GM21528 (cell line): ENCODE data around the gene SEZ6.

Experiments
- ATAC-seq: cut with Tn5 transposase; IDR thresholded peaks from one replicate; pipeline ENCODE4 v1.9.1; 2021; ENCODE audit warnings: mild to moderate bottlenecking, moderate library complexity; ENCODE audit not compliant: unreplicated experiment, low FRiP score

Gene SEZ6

GRCh38 chr17:28983286-28984230 is 22.3 kb downstream of the SEZ6 start:
- ATAC-seq: no peak

- no peak for ATAC-seq
Measured at GRCh38 chr17:28982131-28982793, 23.6 kb downstream of the SEZ6 start.

- ATAC-seq: no peak
Measured at GRCh38 chr17:28978356-28978964, 27.4 kb downstream of the SEZ6 start.

GRCh38 chr17:28977659-28978355 is 28.0 kb downstream of the SEZ6 start:
- no peak for ATAC-seq

GRCh38 chr17:28975646-28976045 is 30.2 kb downstream of the SEZ6 start:
- ATAC-seq: no peak

- no peak for ATAC-seq
Measured at GRCh38 chr17:28975031-28975430, 30.8 kb downstream of the SEZ6 start.

- no peak for ATAC-seq
Measured at GRCh38 chr17:28974451-28974850, 31.4 kb downstream of the SEZ6 start.

GRCh38 chr17:28973425-28973824 is 32.4 kb downstream of the SEZ6 start:
- no peak for ATAC-seq

- no peak for ATAC-seq
Measured at GRCh38 chr17:28972437-28972836, 33.4 kb downstream of the SEZ6 start.

GRCh38 chr17:28970879-28971278 is 35.0 kb downstream of the SEZ6 start:
- ATAC-seq: no peak

- ATAC-seq: no peak
Measured at GRCh38 chr17:28969706-28970393, 36.0 kb downstream of the SEZ6 start.

GRCh38 chr17:28968914-28969295 is 36.9 kb downstream of the SEZ6 start:
- no peak for ATAC-seq

GRCh38 chr17:28968231-28968913 is 37.5 kb downstream of the SEZ6 start:
- no peak for ATAC-seq

- ATAC-seq: no peak
Measured at GRCh38 chr17:28967221-28968135, 38.4 kb downstream of the SEZ6 start.

GRCh38 chr17:28963841-28964240 is 42.0 kb downstream of the SEZ6 start:
- ATAC-seq: no peak

GRCh38 chr17:28963055-28963611 is 42.7 kb downstream of the SEZ6 start:
- ATAC-seq: no peak

- no peak for ATAC-seq
Measured at GRCh38 chr17:28961391-28961790, 44.4 kb downstream of the SEZ6 start.
